Anterior cingulate cortex (tissue), 58 donors: ENCODE results near the gene ANAPC1.
A peak's percentile ranks its signal among the peaks of the same experiment; 100 is the strongest.
"Not testable (repeated sequence)": the region's sequence is repeated elsewhere in the genome, so short reads cannot be mapped to it uniquely, and the experiment has no call there.

Experiments
- DNase-seq, 58 donors: peaks; one replicate each; lab custom pipeline; 2025; lab: John Stamatoyannopoulos, UW

Gene ANAPC1

DNA sequence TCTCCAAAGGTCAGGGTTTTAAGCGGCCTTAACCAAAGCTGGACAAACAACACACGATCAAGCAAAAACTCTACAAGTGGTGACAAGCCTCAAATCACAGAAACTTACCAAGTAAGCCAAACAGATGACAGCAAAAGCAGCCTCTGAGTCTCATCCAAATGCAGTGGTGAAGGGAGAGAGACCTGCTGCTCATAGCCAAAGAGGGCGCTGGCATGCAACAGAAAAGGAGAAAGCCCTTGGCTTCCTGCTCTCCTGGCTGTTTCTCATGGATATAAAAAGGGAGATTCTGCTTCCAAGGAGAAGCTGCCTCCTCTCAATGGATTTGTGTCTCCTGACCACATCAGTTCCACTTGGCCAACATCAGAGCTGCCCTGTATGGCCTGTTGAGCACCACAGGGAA is 142.5 kb downstream of the ANAPC1 start:
- DNase-seq = not testable (repeated sequence)

DNA sequence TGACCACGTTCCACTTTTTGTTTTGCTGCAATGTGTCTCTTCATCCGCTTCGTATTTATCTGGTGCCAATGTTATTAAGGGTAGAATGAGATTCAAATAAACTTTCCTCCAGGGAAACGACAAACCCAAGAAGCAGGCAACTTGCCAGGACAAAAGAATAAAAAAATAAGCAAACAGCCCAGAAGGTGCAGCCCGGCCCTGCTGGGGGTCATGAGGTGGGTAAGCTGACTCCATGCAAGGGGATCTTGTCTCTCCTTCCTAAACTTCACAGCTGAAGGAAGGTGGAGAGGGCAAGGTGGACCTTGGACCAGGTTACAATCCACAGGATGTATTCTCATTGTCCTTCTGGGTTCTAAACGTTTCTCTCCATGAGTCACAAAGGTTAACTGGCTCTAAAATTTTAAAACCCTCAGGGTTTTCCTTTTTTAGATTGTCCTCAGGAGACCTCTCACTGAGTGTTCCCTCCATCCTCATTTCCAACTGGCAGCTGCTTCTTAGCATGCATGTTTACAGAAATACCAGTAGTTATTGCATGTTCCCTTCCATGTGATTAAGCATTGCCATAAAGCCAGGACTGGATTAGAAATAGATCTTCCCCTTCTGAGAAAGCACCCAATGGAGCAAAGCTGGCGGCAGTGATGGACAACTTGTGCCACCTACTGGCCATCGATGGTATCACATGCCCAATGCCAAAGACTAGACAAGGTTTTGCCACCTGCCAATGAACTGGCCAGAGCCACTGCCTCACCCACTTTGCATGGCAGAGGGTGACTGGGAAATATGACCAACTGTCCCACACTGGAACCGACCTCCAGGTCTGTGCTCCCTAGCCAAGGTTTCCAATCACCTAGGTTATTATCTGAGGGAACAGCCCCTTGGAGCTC is 147.9 kb downstream of the ANAPC1 start:
- DNase-seq = not testable (repeated sequence)

GRCh38 chr2:111735420-111735819 is 148.6 kb downstream of the ANAPC1 start:
- not testable (repeated sequence) for DNase-seq

DNA sequence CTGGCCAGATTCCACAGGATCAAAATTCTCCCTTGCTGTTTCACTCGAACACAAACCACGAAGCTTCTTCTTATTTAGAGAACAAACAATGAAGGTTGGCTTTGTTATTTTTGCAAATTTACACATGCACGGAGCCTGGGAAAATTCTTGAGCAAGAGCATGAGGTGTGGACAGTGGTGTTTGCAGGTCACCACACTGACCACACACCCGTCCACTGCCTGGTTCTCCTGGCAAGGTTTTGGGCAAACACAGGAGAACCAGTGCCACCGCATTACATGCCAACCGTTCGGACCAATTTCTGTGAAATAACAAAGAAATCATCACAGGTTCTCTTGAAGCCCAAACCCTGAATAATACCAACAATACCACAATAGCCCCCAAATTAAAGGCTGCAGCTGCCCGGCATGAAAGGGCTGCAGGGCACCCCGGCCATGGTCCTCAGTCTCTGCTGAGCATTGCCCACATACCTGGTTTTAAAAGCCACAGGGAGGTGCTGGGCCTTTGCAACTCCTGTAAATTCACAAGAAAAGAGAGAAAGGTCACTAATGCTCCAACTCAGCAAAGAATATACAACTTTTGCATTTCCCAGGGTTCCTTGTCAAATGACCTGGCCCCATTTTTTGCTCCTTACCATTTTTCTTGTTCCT is 154.1 kb downstream of the ANAPC1 start:
- DNase-seq = not testable (repeated sequence)

DNA sequence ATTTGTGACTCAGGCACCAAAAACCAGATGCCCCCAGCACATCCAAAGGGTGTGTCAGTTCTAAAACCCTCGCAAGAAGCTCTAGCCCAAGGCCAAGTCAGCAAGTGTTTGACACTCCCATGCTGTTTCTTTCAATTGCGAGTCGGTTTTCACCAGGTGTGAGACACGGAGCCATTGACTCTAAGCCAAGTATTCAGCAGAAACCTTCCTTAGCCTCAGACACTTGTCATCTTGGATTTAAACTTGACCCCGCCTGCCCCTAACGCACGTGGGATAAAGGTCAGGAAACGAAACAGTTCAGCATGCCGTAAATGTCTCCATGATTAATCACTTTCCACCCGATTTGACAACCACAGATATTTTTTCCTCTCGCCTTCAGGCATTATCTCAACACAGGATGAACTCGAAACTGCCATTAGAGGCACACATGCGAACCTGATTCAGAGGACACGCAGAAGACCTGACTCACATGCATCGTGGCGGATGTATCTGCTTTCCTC is 156.3 kb downstream of the ANAPC1 start:
- not testable (repeated sequence) for DNase-seq

DNA sequence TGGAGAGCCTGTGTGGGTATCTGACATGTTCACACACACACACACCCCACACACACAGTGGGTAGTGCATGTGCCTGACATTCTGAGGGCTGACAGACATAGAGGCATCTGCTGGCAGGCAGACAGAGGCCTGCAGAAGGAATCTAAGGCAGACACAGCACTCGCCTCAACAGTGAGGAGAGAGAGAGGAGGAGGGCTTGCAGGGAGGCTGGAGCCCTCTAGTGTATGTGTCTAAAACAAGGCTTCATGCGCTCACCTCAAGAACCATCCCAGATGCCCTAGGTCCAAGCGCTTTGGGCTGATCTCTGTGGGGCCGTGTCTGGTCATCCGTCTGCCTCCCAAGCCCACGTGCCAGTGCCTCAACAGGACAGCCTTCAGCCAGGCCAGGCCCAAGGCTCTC is 158.3 kb downstream of the ANAPC1 start:
- peak in 6 of 58 donors; percentile 8 to 18 (median 14) for DNase-seq

- DNase-seq = peak in 1 of 58 donors; percentile 7
Measured at GRCh38 chr2:111719610-111720009, 164.4 kb downstream of the ANAPC1 start.
